Loucy (cell line): ENCODE measurements around the gene GUCD1.

Experiments
- H2AFZ ChIP-seq: fragments of 200-600 bp; sonication (generic); 2 replicates; pipeline ENCODE4 v1.6.0; 2016; ENCODE audit warnings: antibody characterized with exemption, mild to moderate bottlenecking, low read length, moderate library complexity
- H3F3A ChIP-seq: fragments of 200-600 bp; 2 replicates; pipeline ENCODE4 v1.6.0; 2016; ENCODE audit warnings: antibody characterized with exemption, low read depth, mild to moderate bottlenecking
- H3K27me3 ChIP-seq: fragments of 200-600 bp; sonication (generic); 2 replicates; pipeline ENCODE4 v1.6.1; 2014; ENCODE audit warnings: low read length, mild to moderate bottlenecking; ENCODE audit not compliant: insufficient read depth, poor library complexity, severe bottlenecking
- H3K36me3 ChIP-seq: fragments of 200-600 bp; sonication (generic); 2 replicates; pipeline ENCODE4 v1.6.1; 2016; ENCODE audit warnings: low read length; ENCODE audit not compliant: insufficient read depth
- H3K4me1 ChIP-seq: fragments of 200-600 bp; sonication (generic); 2 replicates; pipeline ENCODE4 v1.5.1; 2014; ENCODE audit warnings: low read length, mild to moderate bottlenecking; ENCODE audit not compliant: insufficient read depth, poor library complexity, severe bottlenecking
- H3K4me2 ChIP-seq: fragments of 200-600 bp; sonication (generic); 2 replicates; pipeline ENCODE4 v1.6.0; 2014; ENCODE audit warnings: antibody characterized with exemption, low read length, low read depth, mild to moderate bottlenecking; ENCODE audit not compliant: poor library complexity, severe bottlenecking
- H3K4me3 ChIP-seq: fragments of 200-600 bp; sonication (generic); 2 replicates; pipeline ENCODE4 v1.5.1; 2014; ENCODE audit warnings: low read length, mild to moderate bottlenecking, mixed read lengths; ENCODE audit not compliant: poor library complexity, severe bottlenecking
- H3K79me2 ChIP-seq: fragments of 200-600 bp; sonication (generic); 2 replicates; pipeline ENCODE4 v1.6.1; 2014; ENCODE audit warnings: low read length; ENCODE audit not compliant: insufficient read depth
- H3K9ac ChIP-seq: fragments of 200-600 bp; sonication (generic); 2 replicates; pipeline ENCODE4 v1.6.0; 2014; ENCODE audit warnings: mild to moderate bottlenecking, low read depth, low read length, moderate library complexity; ENCODE audit not compliant: poor library complexity, severe bottlenecking
- H3K9me2 ChIP-seq: fragments of 200-600 bp; sonication (generic); replicated peaks from 2 replicates; pipeline ENCODE4 v1.6.1; 2016; ENCODE audit warnings: low read depth, low read length, mixed read lengths
- H3K9me3 ChIP-seq: fragments of 200-600 bp; sonication (generic); 2 replicates; pipeline ENCODE4 v1.6.1; 2014; ENCODE audit warnings: mild to moderate bottlenecking, antibody characterized with exemption, low read length, low read depth; ENCODE audit not compliant: insufficient read depth
- H4K20me1 ChIP-seq: fragments of 200-600 bp; sonication (generic); 2 replicates; pipeline ENCODE4 v1.6.0; 2014; ENCODE audit warnings: antibody characterized with exemption, low read length, mild to moderate bottlenecking; ENCODE audit not compliant: insufficient read depth, poor library complexity, severe bottlenecking
- EZH2phosphoT487 ChIP-seq: fragments of 200-600 bp; IDR thresholded peaks from 2 replicates; pipeline ENCODE4 v1.6.1; 2018; ENCODE audit warnings: antibody characterized with exemption, mild to moderate bottlenecking, moderate library complexity, borderline replicate concordance
- TF ChIP-seq, protein P1 (sequence below): fragments of 200-600 bp; sonication (generic); conservative IDR thresholded peaks from 2 replicates; pipeline ENCODE4 v1.5.1; 2014; ENCODE audit warnings: mild to moderate bottlenecking, antibody characterized with exemption, low read length

Gene GUCD1

DNA sequence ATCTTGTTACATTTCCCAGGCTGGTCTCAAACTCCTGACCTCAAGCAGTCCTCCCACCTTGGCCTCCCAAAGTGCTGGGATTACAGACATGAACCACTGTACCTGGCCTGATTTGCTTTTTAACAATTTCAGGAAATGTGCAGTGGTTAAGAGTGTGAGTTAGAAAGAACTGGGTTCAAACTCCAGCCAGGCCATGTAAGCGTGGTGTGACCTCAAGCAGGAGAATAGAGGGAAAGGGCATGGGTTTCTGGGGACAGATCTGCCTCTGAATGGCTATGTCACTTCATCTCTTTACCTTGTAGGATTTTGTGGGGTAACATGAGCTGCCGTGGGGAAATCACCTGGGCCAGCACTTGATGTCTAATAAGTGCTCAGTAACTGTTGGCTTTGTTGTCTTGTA is 10.1 kb upstream of the GUCD1 start:
- peaks cover 73% of the 10 kb centered on the region for H4K20me1 ChIP-seq
- no peaks in the 10 kb centered on the region for H3K9me3 ChIP-seq
- H3K9ac ChIP-seq, result no peak overlapping the region
- H3K4me3 ChIP-seq, result no peak overlapping the region
- H3K4me1 ChIP-seq, result peaks cover 28% of the 10 kb centered on the region
- TF ChIP-seq, protein P1, sequence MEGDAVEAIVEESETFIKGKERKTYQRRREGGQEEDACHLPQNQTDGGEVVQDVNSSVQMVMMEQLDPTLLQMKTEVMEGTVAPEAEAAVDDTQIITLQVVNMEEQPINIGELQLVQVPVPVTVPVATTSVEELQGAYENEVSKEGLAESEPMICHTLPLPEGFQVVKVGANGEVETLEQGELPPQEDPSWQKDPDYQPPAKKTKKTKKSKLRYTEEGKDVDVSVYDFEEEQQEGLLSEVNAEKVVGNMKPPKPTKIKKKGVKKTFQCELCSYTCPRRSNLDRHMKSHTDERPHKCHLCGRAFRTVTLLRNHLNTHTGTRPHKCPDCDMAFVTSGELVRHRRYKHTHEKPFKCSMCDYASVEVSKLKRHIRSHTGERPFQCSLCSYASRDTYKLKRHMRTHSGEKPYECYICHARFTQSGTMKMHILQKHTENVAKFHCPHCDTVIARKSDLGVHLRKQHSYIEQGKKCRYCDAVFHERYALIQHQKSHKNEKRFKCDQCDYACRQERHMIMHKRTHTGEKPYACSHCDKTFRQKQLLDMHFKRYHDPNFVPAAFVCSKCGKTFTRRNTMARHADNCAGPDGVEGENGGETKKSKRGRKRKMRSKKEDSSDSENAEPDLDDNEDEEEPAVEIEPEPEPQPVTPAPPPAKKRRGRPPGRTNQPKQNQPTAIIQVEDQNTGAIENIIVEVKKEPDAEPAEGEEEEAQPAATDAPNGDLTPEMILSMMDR, result no peak
- TF ChIP-seq EZH2phosphoT487, result no peak
- H2AFZ ChIP-seq, result no peak overlapping the region
- peaks cover 76% of the 10 kb centered on the region; the same call in 1 of the 2 replicates for H3K36me3 ChIP-seq
- H3K4me2 ChIP-seq, result peak overlapping the region; percentile 68
- peaks cover 82% of the 10 kb centered on the region for H3K79me2 ChIP-seq
- no peaks in the 10 kb centered on the region for H3K9me2 ChIP-seq
- no peaks in the 10 kb centered on the region for H3F3A ChIP-seq
- H3K27me3 ChIP-seq, result no peaks in the 10 kb centered on the region

DNA sequence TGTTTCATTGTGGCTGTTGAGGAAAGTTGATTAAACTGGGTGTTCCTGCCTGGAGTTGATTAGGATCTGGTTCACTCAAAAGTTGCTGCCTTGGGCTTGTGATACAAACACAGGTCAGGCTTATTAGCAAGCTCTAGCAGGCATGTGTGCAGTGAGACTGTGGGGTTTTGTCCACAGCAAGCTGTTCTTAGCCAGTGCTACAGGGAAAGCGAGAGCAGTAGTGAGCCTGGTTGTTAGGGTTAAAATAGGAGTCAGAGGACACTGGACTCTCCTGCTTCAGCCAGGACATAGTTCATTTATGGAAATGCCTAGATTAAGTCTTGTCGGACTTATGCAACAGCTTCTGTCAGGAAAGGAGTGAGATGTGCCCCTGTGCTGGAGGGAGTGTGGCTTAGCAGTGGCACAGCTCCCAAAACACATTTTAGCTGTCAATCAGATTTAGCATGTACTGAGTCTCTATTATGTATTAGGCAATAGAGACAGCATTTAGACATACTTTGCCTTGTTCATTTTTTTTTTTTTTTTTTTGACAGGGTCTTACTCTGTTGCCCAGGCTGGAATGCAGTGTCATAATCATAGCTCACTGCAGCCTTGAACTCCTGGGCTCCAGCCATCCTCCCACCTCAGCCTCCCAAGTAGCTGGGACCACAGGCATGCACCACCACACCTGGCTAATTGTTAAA is 9.6 kb upstream of the GUCD1 start:
- H3K79me2 ChIP-seq, result peaks cover 83% of the 10 kb centered on the region
- H3K27me3 ChIP-seq, result no peaks in the 10 kb centered on the region
- H3K4me1 ChIP-seq, result peaks cover 31% of the 10 kb centered on the region
- H3K9ac ChIP-seq, result peak overlapping the region; percentile 50
- H3K4me3 ChIP-seq, result no peak overlapping the region
- TF ChIP-seq EZH2phosphoT487, result no peak
- TF ChIP-seq, protein P1, result no peak
- H3K9me3 ChIP-seq, result no peaks in the 10 kb centered on the region
- H3F3A ChIP-seq, result no peaks in the 10 kb centered on the region
- H3K36me3 ChIP-seq, result peaks cover 74% of the 10 kb centered on the region; the same call in 1 of the 2 replicates
- peak overlapping the region; percentile 68 for H3K4me2 ChIP-seq
- no peaks in the 10 kb centered on the region for H3K9me2 ChIP-seq
- peaks cover 77% of the 10 kb centered on the region for H4K20me1 ChIP-seq
- no peak overlapping the region for H2AFZ ChIP-seq

DNA sequence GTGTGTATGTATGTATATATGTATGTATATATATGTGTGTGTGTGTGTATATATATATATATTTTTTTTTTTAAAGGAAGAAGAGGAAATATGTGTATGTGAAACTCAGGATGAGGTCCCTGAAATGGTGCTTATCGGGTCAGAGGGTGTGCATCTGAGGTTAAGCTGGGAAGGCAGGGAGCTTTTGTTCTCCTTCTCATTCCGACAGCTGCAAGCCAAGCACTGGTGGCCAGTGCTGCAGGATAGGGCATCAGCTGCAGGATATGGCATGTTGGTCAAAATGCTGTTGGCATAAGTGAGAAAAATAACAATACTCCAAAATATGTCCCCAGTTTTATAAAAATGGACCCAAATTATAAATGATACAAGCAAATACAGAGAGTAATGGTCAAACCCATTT is 8.3 kb upstream of the GUCD1 start:
- H2AFZ ChIP-seq, result no peak overlapping the region
- peaks cover 84% of the 10 kb centered on the region for H4K20me1 ChIP-seq
- peaks cover 41% of the 10 kb centered on the region for H3K4me1 ChIP-seq
- H3K79me2 ChIP-seq, result peaks cover 96% of the 10 kb centered on the region
- H3K4me2 ChIP-seq, result peak overlapping the region; percentile 68
- no peaks in the 10 kb centered on the region for H3K9me3 ChIP-seq
- H3K9me2 ChIP-seq, result no peaks in the 10 kb centered on the region
- no peaks in the 10 kb centered on the region for H3F3A ChIP-seq
- H3K9ac ChIP-seq, result peak overlapping the region; percentile 50
- H3K36me3 ChIP-seq, result peaks cover 76% of the 10 kb centered on the region; the same call in 1 of the 2 replicates
- H3K27me3 ChIP-seq, result no peaks in the 10 kb centered on the region
- H3K4me3 ChIP-seq, result peak overlapping the region; percentile 40
- no peak for TF ChIP-seq EZH2phosphoT487
- TF ChIP-seq, protein P1, result no peak
